Epithelial cell of proximal tubule (primary cell): ENCODE measurements around the gene TMEM181. TPM values are rescaled to one million over a fixed set of nuclear protein-coding genes. Genes with fewer than 3 reads are reported as not detected.

ENCODE experiments used
- DNase-seq: peaks from one replicate; pipeline ENCODE4 v3.0.0-alpha.2; 2011; ENCODE audit warnings: low read depth
- H3K4me3 ChIP-seq: 2 replicates; pipeline ENCODE4 v1.5.1; 2011; ENCODE audit warnings: low read depth, mild to moderate bottlenecking, low read length
- CTCF ChIP-seq: conservative IDR thresholded peaks from 2 replicates; pipeline ENCODE4 v1.5.1; 2012; ENCODE audit warnings: low read depth, mild to moderate bottlenecking, low read length
- total RNA-seq: library from RNA; depleted of rRNA; stranded (reverse); fragments of >200 nt; gene quantifications from 2 replicates; pipeline ENCODE4 v1.2.3, GENCODE V29; 2015

Gene TMEM181
- total RNA-seq, 1 donor from 2014 or later: 16.5 TPM

GRCh38 chr6:158570681-158570962 is 10.7 kb downstream of the TMEM181 start:
- DNase-seq: no peak
- no peak overlapping the region for H3K4me3 ChIP-seq
- TF ChIP-seq CTCF: no peak

- H3K4me3 ChIP-seq: no peak overlapping the region
- TF ChIP-seq CTCF: no peak
- no peak for DNase-seq
These were observed 12.1 kb downstream of the TMEM181 start for GRCh38 chr6:158571826-158572652.

- TF ChIP-seq CTCF: no peak
- DNase-seq: no peak
- no peak overlapping the region for H3K4me3 ChIP-seq
These were observed 13.0 kb downstream of the TMEM181 start for GRCh38 chr6:158572653-158573541.

GRCh38 chr6:158573542-158573931 is 13.6 kb downstream of the TMEM181 start:
- no peak overlapping the region for H3K4me3 ChIP-seq
- TF ChIP-seq CTCF: no peak

GRCh38 chr6:158574800-158575199 is 14.9 kb downstream of the TMEM181 start:
- TF ChIP-seq CTCF: no peak
- DNase-seq: no peak
- H3K4me3 ChIP-seq: no peak overlapping the region

More at GRCh38 chr6:158573542-158573931, 13.6 kb downstream of the TMEM181 start:
- DNase-seq: no peak

GRCh38 chr6:158575550-158575949 is 15.7 kb downstream of the TMEM181 start:
- no peak for DNase-seq
- no peak overlapping the region for H3K4me3 ChIP-seq
- TF ChIP-seq CTCF: no peak
